Dermis lymphatic vessel endothelial cell (primary cell): Measurements from ENCODE around the gene DOLPP1. TPM values are rescaled to one million over a fixed set of nuclear protein-coding genes. Genes with fewer than 3 reads are reported as not detected.

ENCODE experiments used
- total RNA-seq: library from RNA; depleted of rRNA; stranded (reverse); fragments of >200 nt; gene quantifications from 2 replicates; pipeline ENCODE4 v1.2.1, GENCODE V29; 2014

DOLPP1 gene
- total RNA-seq: 7.7 and 7.9 TPM in 2 replicates

GRCh38 chr9:129080601-129081387 lies at the start of gene DOLPP1:
DOLPP1 (plus strand) TSS chr9:129081111; CDS start chr9:129081132, 21 bp downstream.

GRCh38 chr9:129036241-129036922 lies 44.5 kb upstream of the DOLPP1 start, which contains the start of gene MIGA2:
MIGA2 (plus strand) TSS chr9:129036626; CDS start chr9:129040595, 3,969 bp downstream.

GRCh38 chr9:129110740-129111527 lies 30.0 kb downstream of the DOLPP1 start, which contains the start of the genes CRAT and PTPA:
CRAT (minus strand) TSS chr9:129110793; CDS start chr9:129110509, 284 bp downstream.
PTPA (plus strand) TSS chr9:129111415; CDS start chr9:129111601, 186 bp downstream.

Other genes starting within 250 kb of the DOLPP1 start
- 4.3 and 4.4 TPM in 2 replicates for gene KYAT1, start 199.2 kb upstream of the DOLPP1 start, total RNA-seq
- 52.6 and 91.1 TPM in 2 replicates for gene LRRC8A, start 199.0 kb upstream of the DOLPP1 start, total RNA-seq
- 0.34 TPM in 1 of 2 replicates, not detected in the other for gene PHYHD1, start 160.1 kb upstream of the DOLPP1 start, total RNA-seq
- gene DOLK, start 133.5 kb upstream of the DOLPP1 start, total RNA-seq: 25.5 and 27.3 TPM in 2 replicates
- gene NUP188, start 133.4 kb upstream of the DOLPP1 start, total RNA-seq: 36.3 and 43.2 TPM in 2 replicates
- 26.8 and 27.8 TPM in 2 replicates for gene SH3GLB2, start 52.8 kb upstream of the DOLPP1 start, total RNA-seq
- gene MIGA2, start 44.5 kb upstream of the DOLPP1 start, total RNA-seq: 12.1 and 16.8 TPM in 2 replicates
- gene CRAT, start 29.7 kb downstream of the DOLPP1 start, total RNA-seq: 25.4 and 25.8 TPM in 2 replicates
- 77.2 and 80.0 TPM in 2 replicates for gene PTPA, start 30.3 kb downstream of the DOLPP1 start, total RNA-seq
- gene IER5L, start 97.2 kb downstream of the DOLPP1 start, total RNA-seq: 16.4 and 20.4 TPM in 2 replicates